ENCODE results near the gene NAIF1.

- TF ChIP-seq, protein P1, sequence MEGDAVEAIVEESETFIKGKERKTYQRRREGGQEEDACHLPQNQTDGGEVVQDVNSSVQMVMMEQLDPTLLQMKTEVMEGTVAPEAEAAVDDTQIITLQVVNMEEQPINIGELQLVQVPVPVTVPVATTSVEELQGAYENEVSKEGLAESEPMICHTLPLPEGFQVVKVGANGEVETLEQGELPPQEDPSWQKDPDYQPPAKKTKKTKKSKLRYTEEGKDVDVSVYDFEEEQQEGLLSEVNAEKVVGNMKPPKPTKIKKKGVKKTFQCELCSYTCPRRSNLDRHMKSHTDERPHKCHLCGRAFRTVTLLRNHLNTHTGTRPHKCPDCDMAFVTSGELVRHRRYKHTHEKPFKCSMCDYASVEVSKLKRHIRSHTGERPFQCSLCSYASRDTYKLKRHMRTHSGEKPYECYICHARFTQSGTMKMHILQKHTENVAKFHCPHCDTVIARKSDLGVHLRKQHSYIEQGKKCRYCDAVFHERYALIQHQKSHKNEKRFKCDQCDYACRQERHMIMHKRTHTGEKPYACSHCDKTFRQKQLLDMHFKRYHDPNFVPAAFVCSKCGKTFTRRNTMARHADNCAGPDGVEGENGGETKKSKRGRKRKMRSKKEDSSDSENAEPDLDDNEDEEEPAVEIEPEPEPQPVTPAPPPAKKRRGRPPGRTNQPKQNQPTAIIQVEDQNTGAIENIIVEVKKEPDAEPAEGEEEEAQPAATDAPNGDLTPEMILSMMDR (IDR thresholded peaks at IDR 0.05; ENCODE audit: low read length), result no peak
- TF ChIP-seq EZH2 (IDR thresholded peaks at IDR 0.05; ENCODE audit: borderline replicate concordance, low read length), result no peak
These were observed 33.5 kb upstream of the NAIF1 start for GRCh38 chr9:128100581-128100980.
